Neural cell (in vitro differentiated cells): ENCODE measurements around the gene ANKRD34B. TPM values are rescaled to one million over a fixed set of nuclear protein-coding genes. Genes with fewer than 3 reads are reported as not detected.

Experiments used
- H2AFZ ChIP-seq: fragments of 200-600, 300-800 bp; sonication (generic), shearing (Covaris generic); 2 replicates; pipeline ENCODE4 v1.6.0; 2014; ENCODE audit warnings: low read depth, mild to moderate bottlenecking, antibody characterized with exemption, low read length, moderate library complexity
- H3F3A ChIP-seq: fragments of 200-600 bp; shearing (Covaris generic); 2 replicates; pipeline ENCODE4 v1.6.1; 2016; ENCODE audit warnings: mild to moderate bottlenecking, moderate library complexity, mixed read lengths, antibody characterized with exemption, low read length; ENCODE audit not compliant: insufficient read depth, poor library complexity, severe bottlenecking
- H3K27ac ChIP-seq: fragments of 200-600, 300-800 bp; sonication (generic), shearing (Covaris generic); 2 replicates; pipeline ENCODE4 v1.5.1; 2014; ENCODE audit warnings: mild to moderate bottlenecking, low read length, moderate library complexity
- H3K27me3 ChIP-seq: fragments of 300-800, 200-600 bp; sonication (generic), shearing (Covaris generic); 2 replicates; pipeline ENCODE4 v1.6.0; 2014; ENCODE audit warnings: mild to moderate bottlenecking, low read depth, low read length, moderate library complexity; ENCODE audit not compliant: insufficient read depth
- H3K36me3 ChIP-seq: fragments of 300-800, 200-600 bp; sonication (generic), shearing (Covaris generic); 2 replicates; pipeline ENCODE4 v1.5.1; 2014; ENCODE audit warnings: mild to moderate bottlenecking, antibody characterized with exemption, low read length, moderate library complexity; ENCODE audit not compliant: insufficient read depth
- H3K4me2 ChIP-seq: fragments of 300-800, 200-600 bp; sonication (generic), shearing (Covaris generic); 2 replicates; pipeline ENCODE4 v1.6.0; 2014; ENCODE audit warnings: mild to moderate bottlenecking, low read length
- H3K4me3 ChIP-seq: fragments of 300-800, 200-600 bp; sonication (generic), shearing (Covaris generic); 2 replicates; pipeline ENCODE4 v1.5.1; 2014; ENCODE audit warnings: mild to moderate bottlenecking, low read length, moderate library complexity
- H3K79me2 ChIP-seq: fragments of 200-600 bp; shearing (Covaris generic); replicated peaks from 2 replicates; pipeline ENCODE4 v1.6.0; 2014; ENCODE audit warnings: mild to moderate bottlenecking, low read length, moderate library complexity; ENCODE audit not compliant: insufficient read depth
- H3K9ac ChIP-seq: fragments of 300-800, 200-600 bp; sonication (generic), shearing (Covaris generic); 2 replicates; pipeline ENCODE4 v1.6.1; 2016; ENCODE audit warnings: mild to moderate bottlenecking, low read length, mixed read lengths
- H3K9me2 ChIP-seq: fragments of 200-600 bp; shearing (Covaris generic); 2 replicates; pipeline ENCODE4 v1.6.1; 2016; ENCODE audit warnings: mild to moderate bottlenecking, low read length, mixed read lengths; ENCODE audit not compliant: insufficient read depth
- H3K9me3 ChIP-seq: fragments of 200-600, 300-800 bp; sonication (generic), shearing (Covaris generic); 2 replicates; pipeline ENCODE4 v1.6.1; 2016; ENCODE audit warnings: mild to moderate bottlenecking, mixed run types, low read length, moderate library complexity, mixed read lengths
- H4K20me1 ChIP-seq: fragments of 200-600 bp; shearing (Covaris generic); 2 replicates; pipeline ENCODE4 v1.6.1; 2016; ENCODE audit warnings: mild to moderate bottlenecking, mixed run types; ENCODE audit not compliant: insufficient read depth
- CTCF ChIP-seq: fragments of 450-650 bp; IDR thresholded peaks from 2 replicates; pipeline ENCODE4 v1.5.1; 2014; ENCODE audit warnings: antibody characterized with exemption, mild to moderate bottlenecking, moderate library complexity; ENCODE audit not compliant: poor library complexity, severe bottlenecking
- EP300 ChIP-seq: fragments of 450-650 bp; conservative IDR thresholded peaks from 2 replicates; pipeline ENCODE4 v1.6.1; 2014; ENCODE audit warnings: antibody characterized with exemption, mild to moderate bottlenecking, moderate library complexity; ENCODE audit not compliant: poor library complexity, severe bottlenecking
- EZH2 ChIP-seq: fragments of 200-600, 300-800 bp; shearing (Covaris generic), sonication (generic); IDR thresholded peaks from 2 replicates; pipeline ENCODE4 v1.6.1; 2014; ENCODE audit warnings: antibody characterized with exemption, low read length, borderline replicate concordance, mild to moderate bottlenecking; ENCODE audit not compliant: insufficient read depth, poor library complexity, severe bottlenecking
- MXI1 ChIP-seq: fragments of 450-650 bp; conservative IDR thresholded peaks from 2 replicates; pipeline ENCODE4 v1.6.1; 2014; ENCODE audit warnings: antibody characterized with exemption, mild to moderate bottlenecking; ENCODE audit not compliant: poor library complexity, severe bottlenecking
- POLR2AphosphoS5 ChIP-seq: IDR thresholded peaks from 2 replicates; pipeline ENCODE4 v1.6.1; 2012
- RAD21 ChIP-seq: fragments of 450-650 bp; conservative IDR thresholded peaks from 2 replicates; pipeline ENCODE4 v1.6.1; 2014; ENCODE audit warnings: antibody characterized with exemption, mild to moderate bottlenecking, moderate library complexity
- REST ChIP-seq: IDR thresholded peaks from 2 replicates; pipeline ENCODE4 v1.6.1; 2012; ENCODE audit warnings: borderline replicate concordance
- SMC3 ChIP-seq: fragments of 450-650 bp; conservative IDR thresholded peaks from 2 replicates; pipeline ENCODE4 v1.6.1; 2014; ENCODE audit warnings: antibody characterized with exemption, mild to moderate bottlenecking, moderate library complexity; ENCODE audit not compliant: poor library complexity
- TAF1 ChIP-seq: IDR thresholded peaks from 2 replicates; pipeline ENCODE4 v1.6.1; 2012; ENCODE audit warnings: low read depth
- polyA plus RNA-seq: library from polyadenylated mRNA; depleted of rRNA; stranded (reverse); fragments of >200 nt; gene quantifications from 2 replicates; pipeline ENCODE4 v1.2.3, GENCODE V29; 2014

Gene ANKRD34B
- polyA plus RNA-seq, 1 donor from 2014 or later: 0.32 TPM

GRCh38 chr5:80600943-80601693 lies 31.0 kb upstream of the ANKRD34B start:
- Histone ChIP-seq H3K36me3 (no peaks in the 10 kb centered on the region), H3K4me3 (no peak overlapping the region), H3K9ac (no peak overlapping the region), H3F3A (no peaks in the 10 kb centered on the region), H2AFZ (no peak overlapping the region), H3K9me3 (no peaks in the 10 kb centered on the region), H3K4me2 (no peak overlapping the region), H3K9me2 (no peaks in the 10 kb centered on the region), H4K20me1 (no peaks in the 10 kb centered on the region), H3K79me2 (no peaks in the 10 kb centered on the region), H3K27me3 (no peaks in the 10 kb centered on the region), H3K27ac (no peak overlapping the region)
- TF ChIP-seq REST (no peak), EZH2 (no peak), MXI1 (no peak)

- TF ChIP-seq MXI1 (no peak), TAF1 (no peak), POLR2AphosphoS5 (no peak), REST (no peak), RAD21 (no peak), CTCF (no peak), SMC3 (no peak), EZH2 (no peak), EP300 (no peak)
- Histone ChIP-seq H3K9me3 (no peaks in the 10 kb centered on the region), H3F3A (no peaks in the 10 kb centered on the region), H3K36me3 (no peaks in the 10 kb centered on the region), H3K79me2 (no peaks in the 10 kb centered on the region), H4K20me1 (no peaks in the 10 kb centered on the region), H2AFZ (no peak overlapping the region), H3K4me3 (no peak overlapping the region), H3K9ac (no peak overlapping the region), H3K9me2 (no peaks in the 10 kb centered on the region), H3K4me2 (no peak overlapping the region), H3K27me3 (no peaks in the 10 kb centered on the region), H3K27ac (no peak overlapping the region)
These were observed 27.4 kb upstream of the ANKRD34B start for GRCh38 chr5:80597500-80597899.
